SK-N-MC (cell line): ENCODE results near the gene ZNF8.
"Not testable (repeated sequence)": the region's sequence is repeated elsewhere in the genome, so short reads cannot be mapped to it uniquely, and the experiment has no call there.

Experiments used
- DNase-seq: peaks from one replicate; pipeline ENCODE4 v3.0.0-alpha.2; 2011; ENCODE audit warnings: low read depth, low spot score
- H3K27ac ChIP-seq: fragments of 200-600 bp; sonication (generic); 2 replicates; pipeline ENCODE4 v1.5.1; 2016; ENCODE audit warnings: mixed run types
- H3K36me3 ChIP-seq: fragments of 200-600 bp; sonication (generic); 2 replicates; pipeline ENCODE4 v1.6.1; 2017; ENCODE audit warnings: antibody characterized with exemption, low read length, mixed read lengths; ENCODE audit not compliant: insufficient read depth
- H3K4me3 ChIP-seq: fragments of 200-600 bp; sonication (generic); 2 replicates; pipeline ENCODE4 v1.5.1; 2016
- H3K9ac ChIP-seq: fragments of 200-600 bp; sonication (generic); 2 replicates; pipeline ENCODE4 v1.8.0; 2017; ENCODE audit warnings: mixed run types, mixed read lengths; ENCODE audit not compliant: insufficient read length
- H3K9me3 ChIP-seq: fragments of 200-600 bp; sonication (generic); 2 replicates; pipeline ENCODE4 v1.6.1; 2017; ENCODE audit warnings: low read depth, mild to moderate bottlenecking, antibody characterized with exemption, low read length, moderate library complexity, mixed read lengths
- EZH2 ChIP-seq: fragments of 200-600 bp; sonication (generic); IDR thresholded peaks from one replicate; pipeline ENCODE4 v1.6.1; 2017; ENCODE audit warnings: antibody characterized with exemption
- FOXP2 ChIP-seq: optimal IDR thresholded peaks from 2 replicates; pipeline ENCODE3; 2011; ENCODE audit warnings: mild to moderate bottlenecking, moderate library complexity; ENCODE audit not compliant: insufficient read depth; ENCODE audit errors: extremely low read length, control extremely low read depth
- POLR2AphosphoS5 ChIP-seq: IDR thresholded peaks from 2 replicates; pipeline ENCODE4 v1.6.1; 2012; ENCODE audit warnings: mild to moderate bottlenecking, low read depth, low read length, borderline replicate concordance

ZNF8 gene

GRCh38 chr19:58278541-58279041 lies at the start of gene ZNF8:
TSS of gene ZNF8 (plus strand) at chr19:58278955. CDS start at chr19:58279082, 127 bp downstream.
- TF ChIP-seq POLR2AphosphoS5: peak; percentile 88
- TF ChIP-seq FOXP2: peak; percentile 83
- TF ChIP-seq EZH2: no peak
- peak within 1 kb of the TSS; percentile 77 for H3K27ac ChIP-seq
- DNase-seq: peak; percentile 89
- H3K9ac ChIP-seq: peak within 1 kb of the TSS; percentile 92
- peak within 1 kb of the TSS; percentile 89 for H3K4me3 ChIP-seq
- H3K36me3 ChIP-seq: peaks cover 68% of the 10 kb centered on the region
- H3K9me3 ChIP-seq: peaks cover 34% of the 10 kb centered on the region

- DNase-seq: no peak
- H3K36me3 ChIP-seq: no peaks in the 10 kb centered on the region
- no peak for TF ChIP-seq EZH2
- TF ChIP-seq FOXP2: no peak
- no peak overlapping the region for H3K4me3 ChIP-seq
- H3K27ac ChIP-seq: no peak overlapping the region
- H3K9me3 ChIP-seq: no peaks in the 10 kb centered on the region; the same call in 1 of the 2 replicates
- H3K9ac ChIP-seq: no peak overlapping the region
Observed at GRCh38 chr19:58229255-58229639, 49.5 kb upstream of the ZNF8 start.

DNA sequence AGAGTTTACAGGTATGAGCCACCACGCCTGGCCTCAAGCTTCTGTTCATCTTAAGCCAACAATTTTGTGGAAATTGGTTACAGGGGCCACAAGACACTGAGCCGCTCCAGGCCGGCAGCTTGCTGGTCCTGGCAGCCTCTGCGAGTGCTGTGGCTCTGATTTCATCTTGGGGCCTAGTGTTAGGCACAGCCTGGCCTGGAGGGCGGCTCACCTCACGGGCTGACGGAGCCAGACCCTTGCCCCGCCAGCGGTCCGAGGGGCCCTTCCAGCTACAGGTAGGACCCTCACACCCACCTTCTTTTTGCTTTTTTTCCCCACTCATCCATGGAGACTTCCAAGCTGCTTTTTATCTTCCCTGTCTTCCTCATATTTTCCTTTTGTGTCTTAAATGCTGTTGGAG lies 41.4 kb upstream of the ZNF8 start:
- Histone ChIP-seq H3K27ac (no peak overlapping the region), H3K36me3 (no peaks in the 10 kb centered on the region), H3K4me3 (no peak overlapping the region), H3K9ac (no peak overlapping the region), H3K9me3 (no peaks in the 10 kb centered on the region)
- no peak for DNase-seq
- TF ChIP-seq EZH2: no peak

DNA sequence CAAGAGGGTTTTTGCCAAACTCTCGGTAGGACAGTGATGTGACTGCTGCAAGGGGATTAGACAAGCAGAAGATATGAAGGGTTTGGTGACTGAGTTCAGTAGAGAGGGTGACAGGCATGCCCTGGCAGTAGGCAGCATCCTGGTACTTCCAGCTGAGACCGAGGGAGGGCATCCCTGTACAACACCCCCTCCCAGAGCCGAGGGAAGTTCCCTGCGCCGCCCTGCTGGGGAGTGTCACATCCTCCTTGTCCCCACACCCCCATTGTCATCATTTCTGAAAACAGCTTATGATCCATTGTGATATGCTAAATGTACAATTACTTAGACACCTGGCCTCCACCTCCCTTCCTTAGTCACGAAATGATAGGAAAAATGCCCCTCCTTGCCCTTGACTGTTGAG lies 35.4 kb upstream of the ZNF8 start:
- no peak for TF ChIP-seq POLR2AphosphoS5
- TF ChIP-seq EZH2: no peak
- no peak for TF ChIP-seq FOXP2
- no peak overlapping the region for H3K27ac ChIP-seq
- no peak overlapping the region for H3K9ac ChIP-seq
- H3K4me3 ChIP-seq: no peak overlapping the region
- no peaks in the 10 kb centered on the region for H3K36me3 ChIP-seq
- DNase-seq: no peak
- H3K9me3 ChIP-seq: no peaks in the 10 kb centered on the region

DNA sequence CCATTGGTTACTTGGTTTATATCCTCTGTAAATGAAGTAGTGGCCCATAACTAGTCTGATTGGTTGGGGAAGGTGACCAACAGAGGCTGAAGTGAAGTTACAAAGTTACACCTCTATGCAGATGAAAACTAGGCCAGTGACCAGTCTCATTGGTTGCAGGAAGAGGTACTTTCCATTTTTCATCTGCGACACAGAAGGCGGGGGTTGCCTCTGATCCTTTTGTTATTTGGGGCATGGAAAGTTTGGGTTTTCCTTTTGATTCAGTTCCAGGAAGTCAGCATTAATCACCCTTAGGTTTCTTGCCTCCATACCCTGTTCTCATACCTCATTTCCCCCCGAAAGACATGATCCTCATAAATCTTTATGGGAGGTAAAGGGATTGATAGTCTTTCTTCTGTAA lies 29.9 kb upstream of the ZNF8 start:
- TF ChIP-seq FOXP2 (no peak), POLR2AphosphoS5 (no peak), EZH2 (no peak)
- peaks cover 17% of the 10 kb centered on the region; the same call in 1 of the 2 replicates for H3K9me3 ChIP-seq
- H3K36me3 ChIP-seq: no peaks in the 10 kb centered on the region
- H3K9ac ChIP-seq: no peak overlapping the region
- no peak for DNase-seq
- H3K27ac ChIP-seq: no peak overlapping the region
- no peak overlapping the region for H3K4me3 ChIP-seq

GRCh38 chr19:58252102-58252685 lies 26.6 kb upstream of the ZNF8 start:
- Histone ChIP-seq H3K36me3 (no peaks in the 10 kb centered on the region), H3K9me3 (peaks cover 23% of the 10 kb centered on the region; the same call in 1 of the 2 replicates), H3K4me3 (no peak overlapping the region), H3K9ac (no peak overlapping the region), H3K27ac (no peak overlapping the region)
- DNase-seq: no peak
- TF ChIP-seq EZH2 (no peak), POLR2AphosphoS5 (no peak), FOXP2 (no peak)

DNA sequence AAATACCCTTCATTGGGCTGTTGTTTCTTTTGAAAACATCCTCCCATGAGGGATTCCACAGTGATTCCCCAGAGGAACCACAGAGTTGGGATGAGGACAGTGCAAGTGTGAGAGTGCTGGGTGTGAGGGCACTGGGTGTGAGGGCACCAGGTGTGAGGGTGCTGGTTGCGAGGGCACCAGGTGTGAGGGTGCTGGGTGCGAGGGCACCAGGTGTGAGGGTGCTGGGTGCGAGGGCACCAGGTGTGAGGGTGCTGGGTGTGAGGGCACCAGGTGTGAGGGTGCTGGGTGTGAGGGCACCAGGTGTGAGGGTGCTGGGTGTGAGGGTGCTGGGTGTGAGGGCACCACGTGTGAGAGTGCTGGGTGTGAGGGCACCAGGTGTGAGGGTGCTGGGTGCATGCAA lies 20.5 kb upstream of the ZNF8 start:
- not testable (repeated sequence) for H3K9ac ChIP-seq

GRCh38 chr19:58261600-58261967 lies 17.2 kb upstream of the ZNF8 start:
- no peak overlapping the region for H3K4me3 ChIP-seq
- H3K36me3 ChIP-seq: peaks cover 22% of the 10 kb centered on the region
- TF ChIP-seq POLR2AphosphoS5 (0 out of 2 replicates have a peak, but pooled peaks have one; percentile 15), EZH2 (no peak), FOXP2 (no peak)
- no peak overlapping the region for H3K27ac ChIP-seq
- no peak for DNase-seq
- H3K9ac ChIP-seq: no peak overlapping the region
- H3K9me3 ChIP-seq: peaks cover 35% of the 10 kb centered on the region

More for the DNA sequence above, 20.5 kb upstream of the ZNF8 start:
- H3K4me3 ChIP-seq, DNase-seq, H3K27ac ChIP-seq: not testable (repeated sequence)
- H3K36me3 ChIP-seq: peaks cover 16% of the 10 kb centered on the region
- peaks cover 37% of the 10 kb centered on the region for H3K9me3 ChIP-seq
